HepG2 (cell line): ENCODE data around the gene RBM23. TPM values are rescaled to one million over a fixed set of nuclear protein-coding genes. Genes with fewer than 3 reads are reported as not detected.

Source experiments
- AKAP8 ChIP-seq: sonication (generic); formaldehyde crosslinking; IDR thresholded peaks from 2 replicates; pipeline ENCODE4 v1.5.1; 2020; ENCODE audit warnings: mild to moderate bottlenecking, missing genetic modification reagents
- DMAP1 ChIP-seq: IDR thresholded peaks from 2 replicates; pipeline ENCODE4 v1.6.1; 2016
- ELF1 ChIP-seq: sonication (generic); formaldehyde crosslinking; IDR thresholded peaks from 2 replicates; pipeline ENCODE4 v1.4.0; 2020; ENCODE audit warnings: missing genetic modification reagents
- GABPB1 ChIP-seq: IDR thresholded peaks from 2 replicates; pipeline ENCODE4 v1.6.1; 2016; ENCODE audit warnings: mild to moderate bottlenecking, missing genetic modification reagents, moderate library complexity, missing compliant biosample characterization
- KLF6 ChIP-seq: IDR thresholded peaks from 2 replicates; pipeline ENCODE4 v1.8.0; 2016; ENCODE audit warnings: missing biosample characterization, missing genetic modification reagents
- NFIC ChIP-seq: IDR thresholded peaks from 2 replicates; pipeline ENCODE4 v1.6.1; 2012; ENCODE audit warnings: mild to moderate bottlenecking, low read length, inconsistent platforms
- NPAS2 ChIP-seq: sonication (generic); formaldehyde crosslinking; IDR thresholded peaks from 2 replicates; pipeline ENCODE4 v1.8.0; 2022; ENCODE audit warnings: mild to moderate bottlenecking, missing genetic modification reagents, borderline replicate concordance
- SP140L ChIP-seq: sonication (generic); formaldehyde crosslinking; IDR thresholded peaks from 2 replicates; pipeline ENCODE4 v1.4.0; 2020; ENCODE audit warnings: missing genetic modification reagents, borderline replicate concordance
- ZBTB3 ChIP-seq: sonication (generic); formaldehyde crosslinking; IDR thresholded peaks from 2 replicates; pipeline ENCODE4 v1.4.0; 2020; ENCODE audit warnings: low read depth, mild to moderate bottlenecking, moderate library complexity, missing genetic modification reagents, borderline replicate concordance
- ZHX1 ChIP-seq: sonication (generic); formaldehyde crosslinking; IDR thresholded peaks from 2 replicates; pipeline ENCODE4 v1.8.1; 2022; ENCODE audit warnings: low read depth, mild to moderate bottlenecking, missing genetic modification reagents
- ZNF10 ChIP-seq: sonication (generic); formaldehyde crosslinking; IDR thresholded peaks from 2 replicates; pipeline ENCODE4 v1.4.0; 2020; ENCODE audit warnings: mild to moderate bottlenecking, low read depth, missing genetic modification reagents, borderline replicate concordance
- ZNF513 ChIP-seq: sonication (generic); formaldehyde crosslinking; conservative IDR thresholded peaks from 2 replicates; pipeline ENCODE4 v1.5.0; 2020; ENCODE audit warnings: missing genetic modification reagents
- ZNF576 ChIP-seq: sonication (generic); formaldehyde crosslinking; IDR thresholded peaks from 2 replicates; pipeline ENCODE4 v1.4.0; 2020; ENCODE audit warnings: mild to moderate bottlenecking, missing genetic modification reagents
- ZNF772 ChIP-seq: sonication (generic); formaldehyde crosslinking; IDR thresholded peaks from 2 replicates; pipeline ENCODE4 v1.5.0; 2020; ENCODE audit warnings: mild to moderate bottlenecking, missing genetic modification reagents
- polyA plus RNA-seq, 8 experiments: library from polyadenylated mRNA; depleted of rRNA in 3 of 8; stranded (reverse) in 7 of 8; unstranded in 1 of 8; fragments of >200 nt; fragmentation: Illumina TruSeq in 4 of 8; extraction: Trizol in 4 of 8; gene quantifications; 2 replicates each; pipeline versions ENCODE4 v1.2.1 to v1.2.3, GENCODE V29; 2011 to 2016; ENCODE audit warnings: low read depth in 4 of 8, missing spikeins in 1 of 8, mixed read lengths in 1 of 8; ENCODE audit not compliant: insufficient read depth in 1 of 8
- total RNA-seq, 5 experiments: library from RNA; depleted of rRNA; stranded (reverse); fragments of >200 nt; fragmentation: Illumina TruSeq; extraction: Trizol; gene quantifications; 2 replicates each; pipeline ENCODE4 v1.2.3, GENCODE V29; 2016; ENCODE audit warnings: low read depth in 1 of 5
- TF ChIP-seq, protein P1 (sequence below), 2 experiments: sonication (generic) in 1 of 2; formaldehyde crosslinking in 1 of 2; IDR thresholded peaks; 2 replicates each; pipeline versions ENCODE4 v1.4.0 to v1.6.1; 2016 to 2020; ENCODE audit warnings: borderline replicate concordance in 1 of 2, low read depth in 1 of 2, mild to moderate bottlenecking in 1 of 2, missing genetic modification reagents in 1 of 2
- TF ChIP-seq, protein P2 (sequence below): sonication (generic); IDR thresholded peaks from 2 replicates; pipeline ENCODE4 v1.6.1; 2016; ENCODE audit warnings: low read depth, borderline replicate concordance
- TF ChIP-seq, protein P3 (sequence below): sonication (generic); formaldehyde crosslinking; conservative IDR thresholded peaks from 2 replicates; pipeline ENCODE4 v1.4.0; 2020; ENCODE audit warnings: missing genetic modification reagents

RBM23 gene
- total and polyA plus RNA-seq, 2 of the 13 experiments (the other 11 are each of a cell fraction or from before 2014, with no cell fraction given) = 1.5 to 2.1 TPM

DNA sequence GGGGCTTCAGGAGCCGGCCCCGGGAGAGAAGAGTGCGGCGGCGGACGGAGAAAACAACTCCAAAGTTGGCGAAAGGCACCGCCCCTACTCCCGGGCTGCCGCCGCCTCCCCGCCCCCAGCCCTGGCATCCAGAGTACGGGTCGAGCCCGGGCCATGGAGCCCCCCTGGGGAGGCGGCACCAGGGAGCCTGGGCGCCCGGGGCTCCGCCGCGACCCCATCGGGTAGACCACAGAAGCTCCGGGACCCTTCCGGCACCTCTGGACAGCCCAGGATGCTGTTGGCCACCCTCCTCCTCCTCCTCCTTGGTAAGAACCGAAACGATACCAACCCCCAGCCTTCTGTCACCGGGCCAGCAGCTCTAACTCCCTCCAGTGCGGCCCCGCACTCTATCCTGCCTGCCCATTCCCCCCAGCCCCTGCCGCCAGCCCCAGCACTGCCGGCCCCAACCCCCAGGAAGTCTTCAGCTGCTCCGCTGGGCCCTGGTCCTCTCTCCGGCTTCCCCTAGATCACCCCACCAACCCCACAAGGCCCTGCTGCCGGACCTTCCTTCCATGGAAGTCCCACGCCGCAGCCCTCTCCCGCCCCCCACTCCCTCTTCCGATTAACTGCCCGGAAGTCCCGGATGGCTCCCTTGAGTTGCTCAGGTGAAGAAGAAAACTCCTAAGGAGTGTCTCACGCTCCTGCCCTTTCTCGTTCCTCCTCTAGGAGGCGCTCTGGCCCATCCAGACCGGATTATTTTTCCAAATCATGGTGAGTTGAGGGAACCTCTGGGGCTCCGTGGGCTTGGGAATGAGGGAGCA, 46.7 kb downstream of the RBM23 start (continued):
- TF ChIP-seq ELF1 (CRISPR knock-in tag) = peak; percentile 83
- TF ChIP-seq KLF6 (CRISPR knock-in tag) = peak; percentile 18; the same call in 1 of the 2 replicates
- no peak; the same call in 1 of the 2 replicates for TF ChIP-seq AKAP8 (CRISPR knock-in tag)
- TF ChIP-seq, protein P1, sequence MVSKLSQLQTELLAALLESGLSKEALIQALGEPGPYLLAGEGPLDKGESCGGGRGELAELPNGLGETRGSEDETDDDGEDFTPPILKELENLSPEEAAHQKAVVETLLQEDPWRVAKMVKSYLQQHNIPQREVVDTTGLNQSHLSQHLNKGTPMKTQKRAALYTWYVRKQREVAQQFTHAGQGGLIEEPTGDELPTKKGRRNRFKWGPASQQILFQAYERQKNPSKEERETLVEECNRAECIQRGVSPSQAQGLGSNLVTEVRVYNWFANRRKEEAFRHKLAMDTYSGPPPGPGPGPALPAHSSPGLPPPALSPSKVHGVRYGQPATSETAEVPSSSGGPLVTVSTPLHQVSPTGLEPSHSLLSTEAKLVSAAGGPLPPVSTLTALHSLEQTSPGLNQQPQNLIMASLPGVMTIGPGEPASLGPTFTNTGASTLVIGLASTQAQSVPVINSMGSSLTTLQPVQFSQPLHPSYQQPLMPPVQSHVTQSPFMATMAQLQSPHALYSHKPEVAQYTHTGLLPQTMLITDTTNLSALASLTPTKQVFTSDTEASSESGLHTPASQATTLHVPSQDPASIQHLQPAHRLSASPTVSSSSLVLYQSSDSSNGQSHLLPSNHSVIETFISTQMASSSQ (IDR thresholded peaks at IDR 0.05; ENCODE audit: low read depth) = no peak
- TF ChIP-seq, protein P1 (CRISPR knock-in tag; IDR thresholded peaks at IDR 0.05; ENCODE audit: borderline replicate concordance) = no peak; the same call in 1 of the 2 replicates
- TF ChIP-seq SP140L (CRISPR knock-in tag) = no peak
- no peak for TF ChIP-seq NFIC
- TF ChIP-seq DMAP1 (CRISPR knock-in tag) = no peak; the same call in 1 of the 2 replicates
- TF ChIP-seq ZNF513 = 0 out of 2 replicates have a peak, but pooled peaks have one; percentile 82
- TF ChIP-seq, protein P2, sequence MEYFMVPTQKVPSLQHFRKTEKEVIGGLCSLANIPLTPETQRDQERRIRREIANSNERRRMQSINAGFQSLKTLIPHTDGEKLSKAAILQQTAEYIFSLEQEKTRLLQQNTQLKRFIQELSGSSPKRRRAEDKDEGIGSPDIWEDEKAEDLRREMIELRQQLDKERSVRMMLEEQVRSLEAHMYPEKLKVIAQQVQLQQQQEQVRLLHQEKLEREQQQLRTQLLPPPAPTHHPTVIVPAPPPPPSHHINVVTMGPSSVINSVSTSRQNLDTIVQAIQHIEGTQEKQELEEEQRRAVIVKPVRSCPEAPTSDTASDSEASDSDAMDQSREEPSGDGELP = no peak; the same call in 1 of the 2 replicates
- TF ChIP-seq NPAS2 (CRISPR knock-in tag) = no peak
- no peak; the same call in 1 of the 2 replicates for TF ChIP-seq ZNF576
- peak; percentile 11; the same call in 1 of the 2 replicates for TF ChIP-seq ZBTB3 (CRISPR knock-in tag)
- TF ChIP-seq ZNF772 (CRISPR knock-in tag) = no peak
- peak; percentile 70 for TF ChIP-seq GABPB1
- TF ChIP-seq, protein P3, sequence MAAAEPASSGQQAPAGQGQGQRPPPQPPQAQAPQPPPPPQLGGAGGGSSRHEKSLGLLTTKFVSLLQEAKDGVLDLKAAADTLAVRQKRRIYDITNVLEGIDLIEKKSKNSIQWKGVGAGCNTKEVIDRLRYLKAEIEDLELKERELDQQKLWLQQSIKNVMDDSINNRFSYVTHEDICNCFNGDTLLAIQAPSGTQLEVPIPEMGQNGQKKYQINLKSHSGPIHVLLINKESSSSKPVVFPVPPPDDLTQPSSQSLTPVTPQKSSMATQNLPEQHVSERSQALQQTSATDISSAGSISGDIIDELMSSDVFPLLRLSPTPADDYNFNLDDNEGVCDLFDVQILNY = no peak
- no peak for TF ChIP-seq ZHX1 (CRISPR knock-in tag)
- TF ChIP-seq ZNF10 = no peak
